Bronchial epithelial cell (primary cell): ENCODE results near the gene ZNF337. TPM values are rescaled to one million over a fixed set of nuclear protein-coding genes. Genes with fewer than 3 reads are reported as not detected.
"Not testable (repeated sequence)": the region's sequence is repeated elsewhere in the genome, so short reads cannot be mapped to it uniquely, and the experiment has no call there.

Experiments used
- DNase-seq: peaks from one replicate; pipeline ENCODE4 v3.0.0-alpha.2; 2010; ENCODE audit warnings: low read depth
- FAIRE-seq: peaks from 2 replicates; lab custom pipeline; 2011; peaks lifted over from hg19 to GRCh38; lab: Jason Lieb, UNC
- H3K27me3 ChIP-seq: 2 replicates; pipeline ENCODE4 v1.5.1; 2011; ENCODE audit warnings: low read length; ENCODE audit not compliant: control insufficient read depth, insufficient read depth
- H3K36me3 ChIP-seq: 2 replicates; pipeline ENCODE4 v1.5.1; 2011; ENCODE audit warnings: low read length; ENCODE audit not compliant: control insufficient read depth, insufficient read depth
- H3K4me3 ChIP-seq: 2 replicates; pipeline ENCODE4 v1.5.1; 2011; ENCODE audit warnings: mild to moderate bottlenecking, low read depth, low read length, control low read depth
- CTCF ChIP-seq: IDR thresholded peaks from 2 replicates; pipeline ENCODE4 v1.5.1; 2011; ENCODE audit warnings: mild to moderate bottlenecking, moderate library complexity, low read length, control low read depth, inconsistent platforms; ENCODE audit not compliant: insufficient read depth, severe bottlenecking
- total RNA-seq: library from RNA; depleted of rRNA; stranded (reverse); fragments of >200 nt; gene quantifications from 2 replicates; pipeline ENCODE4 v1.2.1, GENCODE V29; 2014

The ZNF337 gene
- total RNA-seq, 1 donor from 2014 or later = 18.4 TPM

GRCh38 chr20:25723975-25724374 is 27.3 kb upstream of the ZNF337 start:
- no peak for FAIRE-seq
- Histone ChIP-seq H3K36me3 (no peaks in the 10 kb centered on the region), H3K27me3 (no peaks in the 10 kb centered on the region), H3K4me3 (no peak overlapping the region)
- TF ChIP-seq CTCF = no peak
- DNase-seq = no peak

- Histone ChIP-seq H3K36me3 (no peaks in the 10 kb centered on the region), H3K4me3 (no peak overlapping the region), H3K27me3 (no peaks in the 10 kb centered on the region)
- FAIRE-seq = peak; percentile 62
- no peak for DNase-seq
- TF ChIP-seq CTCF = no peak
Observed at GRCh38 chr20:25720285-25720684, 23.6 kb upstream of the ZNF337 start.

GRCh38 chr20:25718896-25719809 is 22.5 kb upstream of the ZNF337 start:
- DNase-seq = peak; percentile 69
- FAIRE-seq, H3K36me3 ChIP-seq, H3K27me3 ChIP-seq, H3K4me3 ChIP-seq: not testable (repeated sequence)

GRCh38 chr20:25707695-25708094 is 11.0 kb upstream of the ZNF337 start:
- no peak for TF ChIP-seq CTCF
- no peak for DNase-seq
- FAIRE-seq = no peak
- Histone ChIP-seq H3K36me3 (no peaks in the 10 kb centered on the region), H3K27me3 (no peaks in the 10 kb centered on the region), H3K4me3 (no peak overlapping the region)

- Histone ChIP-seq H3K36me3 (no peaks in the 10 kb centered on the region), H3K27me3 (no peaks in the 10 kb centered on the region), H3K4me3 (no peak overlapping the region)
- TF ChIP-seq CTCF = no peak
- FAIRE-seq (no peak), DNase-seq (peak; percentile 8)
Observed at GRCh38 chr20:25706793-25707192, 10.1 kb upstream of the ZNF337 start.

GRCh38 chr20:25705830-25706351 is 9.2 kb upstream of the ZNF337 start:
- DNase-seq (no peak), FAIRE-seq (no peak)
- Histone ChIP-seq H3K36me3 (no peaks in the 10 kb centered on the region), H3K4me3 (no peak overlapping the region), H3K27me3 (no peaks in the 10 kb centered on the region)
- TF ChIP-seq CTCF = no peak

GRCh38 chr20:25704303-25704702 is 7.7 kb upstream of the ZNF337 start:
- H3K27me3 ChIP-seq, H3K4me3 ChIP-seq, DNase-seq, FAIRE-seq, H3K36me3 ChIP-seq: not testable (repeated sequence)

- not testable (repeated sequence) for DNase-seq, H3K27me3 ChIP-seq, H3K36me3 ChIP-seq, H3K4me3 ChIP-seq, FAIRE-seq
Observed at GRCh38 chr20:25700835-25701234, 4.2 kb upstream of the ZNF337 start.
